GM23338 (cell line): ENCODE measurements around the gene TENT5C. TPM values are rescaled to one million over a fixed set of nuclear protein-coding genes. Genes with fewer than 3 reads are reported as not detected.
A peak's percentile ranks its signal among the peaks of the same experiment; 100 is the strongest.

Experiments used
- ATAC-seq: fragments of 200-7000 bp; cut with Tn5 transposase; 3 replicates; pipeline ENCODE4 v1.9.1; 2020
- DNase-seq: peaks from one replicate; pipeline ENCODE4 v3.0.0-alpha.2; 2015; ENCODE audit warnings: low spot score
- H2AFZ ChIP-seq: fragments of 200-600 bp; sonication (generic); 2 replicates; pipeline ENCODE4 v1.8.0; 2016; ENCODE audit warnings: antibody characterized with exemption, mild to moderate bottlenecking, moderate library complexity
- H3F3A ChIP-seq: fragments of 200-600 bp; sonication (generic); replicated peaks from 2 replicates; pipeline ENCODE4 v1.8.0; 2017; ENCODE audit warnings: antibody characterized with exemption, mixed run types, low read depth
- H3K27ac ChIP-seq: fragments of 200-600 bp; sonication (generic); 2 replicates; pipeline ENCODE4 v1.6.1; 2016; ENCODE audit warnings: low read depth
- H3K27me3 ChIP-seq: fragments of 200-600 bp; sonication (generic); 2 replicates; pipeline ENCODE4 v1.8.0; 2016; ENCODE audit warnings: mild to moderate bottlenecking, mixed run types, moderate library complexity; ENCODE audit not compliant: insufficient read depth
- H3K36me3 ChIP-seq: fragments of 200-600 bp; sonication (generic); 2 replicates; pipeline ENCODE4 v1.8.0; 2016; ENCODE audit warnings: mild to moderate bottlenecking; ENCODE audit not compliant: insufficient read depth
- H3K4me1 ChIP-seq: fragments of 200-600 bp; sonication (generic); 2 replicates; pipeline ENCODE4 v1.8.0; 2016; ENCODE audit warnings: mild to moderate bottlenecking, moderate library complexity; ENCODE audit not compliant: insufficient read depth
- H3K4me2 ChIP-seq: fragments of 200-600 bp; sonication (generic); 2 replicates; pipeline ENCODE4 v1.7.1; 2017; ENCODE audit warnings: mixed run types
- H3K4me3 ChIP-seq: fragments of 200-600 bp; sonication (generic); 2 replicates; pipeline ENCODE4 v1.6.1; 2016; ENCODE audit warnings: mixed run types
- H3K79me2 ChIP-seq: fragments of 200-600 bp; sonication (generic); replicated peaks from 2 replicates; pipeline ENCODE4 v1.8.0; 2017; ENCODE audit warnings: mild to moderate bottlenecking; ENCODE audit not compliant: insufficient read depth
- H3K9me2 ChIP-seq: fragments of 200-600 bp; sonication (generic); 2 replicates; pipeline ENCODE4 v1.8.0; 2017; ENCODE audit not compliant: insufficient read depth
- H4K20me1 ChIP-seq: fragments of 200-600 bp; sonication (generic); replicated peaks from 2 replicates; pipeline ENCODE4 v1.8.0; 2017; ENCODE audit warnings: mild to moderate bottlenecking; ENCODE audit not compliant: insufficient read depth
- H3K27ac Mint-ChIP-seq: 2 replicates; pipeline ENCODE4 v1.8.0; 2020; ENCODE audit warnings: inconsistent platforms, mild to moderate bottlenecking, moderate library complexity, mixed read lengths
- H3K27me3 Mint-ChIP-seq: 3 replicates; pipeline ENCODE4 v1.8.0; 2022; ENCODE audit warnings: low read depth, mild to moderate bottlenecking, moderate library complexity, mixed read lengths, inconsistent platforms; ENCODE audit not compliant: insufficient read depth, poor library complexity
- H3K36me3 Mint-ChIP-seq: 3 replicates; pipeline ENCODE4 v1.8.0; 2021; ENCODE audit warnings: low read depth, mild to moderate bottlenecking, inconsistent platforms, moderate library complexity, mixed read lengths
- H3K4me1 Mint-ChIP-seq: 3 replicates; pipeline ENCODE4 v1.8.0; 2020; ENCODE audit warnings: mild to moderate bottlenecking, inconsistent platforms, mixed read lengths
- H3K4me3 Mint-ChIP-seq: 3 replicates; pipeline ENCODE4 v1.8.0; 2021; ENCODE audit warnings: moderate library complexity, mild to moderate bottlenecking, inconsistent platforms, mixed read lengths
- H3K9me3 Mint-ChIP-seq: 3 replicates; pipeline ENCODE4 v1.8.0; 2020; ENCODE audit warnings: moderate library complexity, mild to moderate bottlenecking, inconsistent platforms, mixed read lengths
- EZH2phosphoT487 ChIP-seq: fragments of 200-600 bp; sonication (generic); IDR thresholded peaks from one replicate; pipeline ENCODE4 v1.8.1; 2018; ENCODE audit warnings: antibody characterized with exemption; ENCODE audit not compliant: unreplicated experiment
- JUNB ChIP-seq: IDR thresholded peaks from one replicate; pipeline ENCODE4 v1.6.1; 2016; ENCODE audit warnings: antibody characterized with exemption; ENCODE audit not compliant: unreplicated experiment
- STAT1 ChIP-seq: IDR thresholded peaks from one replicate; pipeline ENCODE4 v1.6.1; 2016; ENCODE audit warnings: antibody characterized with exemption; ENCODE audit not compliant: unreplicated experiment
- ZNF114 ChIP-seq: fragments of 250-450 bp; sonication (Bioruptor Pico); IDR thresholded peaks from 2 replicates; pipeline ENCODE4 v1.5.0; 2020; ENCODE audit warnings: mild to moderate bottlenecking, moderate library complexity
- polyA plus RNA-seq: library from polyadenylated mRNA; unstranded; fragments of >200 nt; fragmentation: Nextera tagmentation; extraction: Ambion mirVana; gene quantifications from 2 replicates; pipeline ENCODE4 v1.2.1, GENCODE V29; 2016
- total RNA-seq: library from RNA; depleted of rRNA; stranded (reverse); fragments of >200 nt; shearing (Covaris generic); gene quantifications from 2 replicates; pipeline ENCODE4 v1.2.3, GENCODE V29; 2014
- TF ChIP-seq, protein P1 (sequence below), 2 experiments: fragments of 200-600 bp in 1 of 2; sonication (generic) in 1 of 2; conservative IDR thresholded peaks; 2 replicates each; pipeline versions ENCODE4 v1.5.1 to v1.6.1; 2016 to 2017; ENCODE audit warnings: antibody characterized with exemption in 2 of 2, low read depth in 2 of 2, mild to moderate bottlenecking in 2 of 2, moderate library complexity in 1 of 2
- TF ChIP-seq, protein P2 (sequence below): fragments of 250-450 bp; sonication (Bioruptor Pico); IDR thresholded peaks from 2 replicates; pipeline ENCODE4 v1.5.0; 2020; ENCODE audit warnings: mild to moderate bottlenecking, moderate library complexity
- TF ChIP-seq, protein P3 (sequence below): IDR thresholded peaks from 2 replicates; pipeline ENCODE4 v1.6.1; 2016; ENCODE audit warnings: antibody characterized with exemption

Gene TENT5C
- total and polyA plus RNA-seq, 2 experiments from 2014 or later, result 0.23 to 0.80 TPM

DNA sequence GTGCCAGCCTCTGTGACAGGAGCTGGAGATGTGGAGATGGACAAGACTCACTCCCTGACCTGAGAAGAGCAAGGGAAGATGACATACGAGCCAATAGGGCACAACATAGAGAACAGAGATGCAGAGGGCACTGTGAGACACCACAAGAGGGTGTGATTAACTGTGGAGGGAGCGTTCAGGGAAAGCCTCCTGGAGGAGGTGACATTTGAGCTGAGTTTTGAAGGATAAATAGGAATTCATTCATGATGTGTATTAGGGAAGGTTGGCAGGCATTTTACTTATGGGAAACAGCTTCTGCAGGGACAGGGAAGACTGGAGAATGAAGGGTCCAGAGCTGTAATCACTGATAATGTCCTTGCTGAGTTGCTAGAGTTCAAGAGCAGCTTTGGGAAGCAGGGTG, 25.0 kb upstream of the TENT5C start:
- peaks cover 12% of the 10 kb centered on the region for H3K27me3 Mint-ChIP-seq
- H3K27ac Mint-ChIP-seq, result no peak overlapping the region
- no peaks in the 10 kb centered on the region for H3K9me2 ChIP-seq
- H3K36me3 Mint-ChIP-seq, result no peaks in the 10 kb centered on the region; the same call in 2 of the 3 replicates
- H4K20me1 ChIP-seq, result no peaks in the 10 kb centered on the region
- no peaks in the 10 kb centered on the region; the same call in 2 of the 3 replicates for H3K9me3 Mint-ChIP-seq
- H2AFZ ChIP-seq, result no peak overlapping the region
- H3K4me3 ChIP-seq, result no peak overlapping the region
- H3F3A ChIP-seq, result no peaks in the 10 kb centered on the region
- no peaks in the 10 kb centered on the region for H3K79me2 ChIP-seq
- H3K27ac ChIP-seq, result no peak overlapping the region
- H3K4me2 ChIP-seq, result no peak overlapping the region
- TF ChIP-seq ZNF114 (CRISPR knock-in tag), result no peak
- TF ChIP-seq, protein P1, sequence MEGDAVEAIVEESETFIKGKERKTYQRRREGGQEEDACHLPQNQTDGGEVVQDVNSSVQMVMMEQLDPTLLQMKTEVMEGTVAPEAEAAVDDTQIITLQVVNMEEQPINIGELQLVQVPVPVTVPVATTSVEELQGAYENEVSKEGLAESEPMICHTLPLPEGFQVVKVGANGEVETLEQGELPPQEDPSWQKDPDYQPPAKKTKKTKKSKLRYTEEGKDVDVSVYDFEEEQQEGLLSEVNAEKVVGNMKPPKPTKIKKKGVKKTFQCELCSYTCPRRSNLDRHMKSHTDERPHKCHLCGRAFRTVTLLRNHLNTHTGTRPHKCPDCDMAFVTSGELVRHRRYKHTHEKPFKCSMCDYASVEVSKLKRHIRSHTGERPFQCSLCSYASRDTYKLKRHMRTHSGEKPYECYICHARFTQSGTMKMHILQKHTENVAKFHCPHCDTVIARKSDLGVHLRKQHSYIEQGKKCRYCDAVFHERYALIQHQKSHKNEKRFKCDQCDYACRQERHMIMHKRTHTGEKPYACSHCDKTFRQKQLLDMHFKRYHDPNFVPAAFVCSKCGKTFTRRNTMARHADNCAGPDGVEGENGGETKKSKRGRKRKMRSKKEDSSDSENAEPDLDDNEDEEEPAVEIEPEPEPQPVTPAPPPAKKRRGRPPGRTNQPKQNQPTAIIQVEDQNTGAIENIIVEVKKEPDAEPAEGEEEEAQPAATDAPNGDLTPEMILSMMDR (conservative IDR thresholded peaks at IDR 0.05; ENCODE audit: low read depth in 2 of 2), result peak in 1 of 2 experiments; percentile 16; a peak in 2 of 4 replicates
- no peak overlapping the region for H3K4me3 Mint-ChIP-seq
- no peaks in the 10 kb centered on the region for H3K36me3 ChIP-seq
- H3K4me1 ChIP-seq, result no peaks in the 10 kb centered on the region
- H3K4me1 Mint-ChIP-seq, result no peaks in the 10 kb centered on the region
- DNase-seq (no peak), ATAC-seq (no peak)
- H3K27me3 ChIP-seq, result no peaks in the 10 kb centered on the region

DNA sequence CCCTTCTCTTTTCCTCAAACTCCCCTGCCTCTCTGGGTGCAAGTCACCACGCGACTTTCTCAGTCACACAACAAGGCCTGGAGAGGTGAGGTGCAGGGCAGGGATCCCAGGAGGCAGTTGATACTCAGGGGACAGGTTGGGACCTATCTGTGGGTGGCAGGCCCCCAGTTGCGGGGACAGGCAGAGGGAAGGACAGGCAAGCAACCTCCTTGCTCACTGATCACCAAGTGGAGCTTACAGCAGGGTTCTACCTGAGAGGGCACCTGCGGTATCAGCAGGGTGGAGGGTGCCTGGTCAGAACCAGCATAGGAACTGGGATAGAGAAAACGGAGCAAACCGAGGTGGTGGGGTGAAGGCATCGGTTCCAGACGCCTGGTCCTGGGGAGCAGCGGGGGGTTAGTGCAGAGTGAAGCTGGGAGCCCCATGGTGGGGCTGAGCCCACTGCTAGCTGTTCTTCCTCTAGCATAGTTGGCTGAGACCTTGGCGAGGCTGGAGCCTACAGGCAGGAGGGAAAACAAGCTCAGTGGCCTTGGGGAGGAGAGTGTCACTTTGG, 24.4 kb upstream of the TENT5C start:
- Mint-ChIP-seq H3K9me3 (no peaks in the 10 kb centered on the region; the same call in 2 of the 3 replicates), H3K27me3 (peaks cover 12% of the 10 kb centered on the region), H3K4me1 (no peaks in the 10 kb centered on the region), H3K4me3 (no peak overlapping the region), H3K36me3 (no peaks in the 10 kb centered on the region; the same call in 2 of the 3 replicates), H3K27ac (peak overlapping the region; percentile 66; the same call in 1 of the 2 replicates)
- ATAC-seq (no peak), DNase-seq (no peak)
- Histone ChIP-seq H3F3A (no peaks in the 10 kb centered on the region), H3K79me2 (no peaks in the 10 kb centered on the region), H3K27me3 (no peaks in the 10 kb centered on the region), H2AFZ (no peak overlapping the region), H3K4me3 (no peak overlapping the region), H3K27ac (no peak overlapping the region), H4K20me1 (no peaks in the 10 kb centered on the region), H3K36me3 (no peaks in the 10 kb centered on the region), H3K9me2 (no peaks in the 10 kb centered on the region), H3K4me2 (no peak overlapping the region), H3K4me1 (no peaks in the 10 kb centered on the region)
- no peak for TF ChIP-seq EZH2phosphoT487
- TF ChIP-seq JUNB, result no peak
- TF ChIP-seq, protein P2, sequence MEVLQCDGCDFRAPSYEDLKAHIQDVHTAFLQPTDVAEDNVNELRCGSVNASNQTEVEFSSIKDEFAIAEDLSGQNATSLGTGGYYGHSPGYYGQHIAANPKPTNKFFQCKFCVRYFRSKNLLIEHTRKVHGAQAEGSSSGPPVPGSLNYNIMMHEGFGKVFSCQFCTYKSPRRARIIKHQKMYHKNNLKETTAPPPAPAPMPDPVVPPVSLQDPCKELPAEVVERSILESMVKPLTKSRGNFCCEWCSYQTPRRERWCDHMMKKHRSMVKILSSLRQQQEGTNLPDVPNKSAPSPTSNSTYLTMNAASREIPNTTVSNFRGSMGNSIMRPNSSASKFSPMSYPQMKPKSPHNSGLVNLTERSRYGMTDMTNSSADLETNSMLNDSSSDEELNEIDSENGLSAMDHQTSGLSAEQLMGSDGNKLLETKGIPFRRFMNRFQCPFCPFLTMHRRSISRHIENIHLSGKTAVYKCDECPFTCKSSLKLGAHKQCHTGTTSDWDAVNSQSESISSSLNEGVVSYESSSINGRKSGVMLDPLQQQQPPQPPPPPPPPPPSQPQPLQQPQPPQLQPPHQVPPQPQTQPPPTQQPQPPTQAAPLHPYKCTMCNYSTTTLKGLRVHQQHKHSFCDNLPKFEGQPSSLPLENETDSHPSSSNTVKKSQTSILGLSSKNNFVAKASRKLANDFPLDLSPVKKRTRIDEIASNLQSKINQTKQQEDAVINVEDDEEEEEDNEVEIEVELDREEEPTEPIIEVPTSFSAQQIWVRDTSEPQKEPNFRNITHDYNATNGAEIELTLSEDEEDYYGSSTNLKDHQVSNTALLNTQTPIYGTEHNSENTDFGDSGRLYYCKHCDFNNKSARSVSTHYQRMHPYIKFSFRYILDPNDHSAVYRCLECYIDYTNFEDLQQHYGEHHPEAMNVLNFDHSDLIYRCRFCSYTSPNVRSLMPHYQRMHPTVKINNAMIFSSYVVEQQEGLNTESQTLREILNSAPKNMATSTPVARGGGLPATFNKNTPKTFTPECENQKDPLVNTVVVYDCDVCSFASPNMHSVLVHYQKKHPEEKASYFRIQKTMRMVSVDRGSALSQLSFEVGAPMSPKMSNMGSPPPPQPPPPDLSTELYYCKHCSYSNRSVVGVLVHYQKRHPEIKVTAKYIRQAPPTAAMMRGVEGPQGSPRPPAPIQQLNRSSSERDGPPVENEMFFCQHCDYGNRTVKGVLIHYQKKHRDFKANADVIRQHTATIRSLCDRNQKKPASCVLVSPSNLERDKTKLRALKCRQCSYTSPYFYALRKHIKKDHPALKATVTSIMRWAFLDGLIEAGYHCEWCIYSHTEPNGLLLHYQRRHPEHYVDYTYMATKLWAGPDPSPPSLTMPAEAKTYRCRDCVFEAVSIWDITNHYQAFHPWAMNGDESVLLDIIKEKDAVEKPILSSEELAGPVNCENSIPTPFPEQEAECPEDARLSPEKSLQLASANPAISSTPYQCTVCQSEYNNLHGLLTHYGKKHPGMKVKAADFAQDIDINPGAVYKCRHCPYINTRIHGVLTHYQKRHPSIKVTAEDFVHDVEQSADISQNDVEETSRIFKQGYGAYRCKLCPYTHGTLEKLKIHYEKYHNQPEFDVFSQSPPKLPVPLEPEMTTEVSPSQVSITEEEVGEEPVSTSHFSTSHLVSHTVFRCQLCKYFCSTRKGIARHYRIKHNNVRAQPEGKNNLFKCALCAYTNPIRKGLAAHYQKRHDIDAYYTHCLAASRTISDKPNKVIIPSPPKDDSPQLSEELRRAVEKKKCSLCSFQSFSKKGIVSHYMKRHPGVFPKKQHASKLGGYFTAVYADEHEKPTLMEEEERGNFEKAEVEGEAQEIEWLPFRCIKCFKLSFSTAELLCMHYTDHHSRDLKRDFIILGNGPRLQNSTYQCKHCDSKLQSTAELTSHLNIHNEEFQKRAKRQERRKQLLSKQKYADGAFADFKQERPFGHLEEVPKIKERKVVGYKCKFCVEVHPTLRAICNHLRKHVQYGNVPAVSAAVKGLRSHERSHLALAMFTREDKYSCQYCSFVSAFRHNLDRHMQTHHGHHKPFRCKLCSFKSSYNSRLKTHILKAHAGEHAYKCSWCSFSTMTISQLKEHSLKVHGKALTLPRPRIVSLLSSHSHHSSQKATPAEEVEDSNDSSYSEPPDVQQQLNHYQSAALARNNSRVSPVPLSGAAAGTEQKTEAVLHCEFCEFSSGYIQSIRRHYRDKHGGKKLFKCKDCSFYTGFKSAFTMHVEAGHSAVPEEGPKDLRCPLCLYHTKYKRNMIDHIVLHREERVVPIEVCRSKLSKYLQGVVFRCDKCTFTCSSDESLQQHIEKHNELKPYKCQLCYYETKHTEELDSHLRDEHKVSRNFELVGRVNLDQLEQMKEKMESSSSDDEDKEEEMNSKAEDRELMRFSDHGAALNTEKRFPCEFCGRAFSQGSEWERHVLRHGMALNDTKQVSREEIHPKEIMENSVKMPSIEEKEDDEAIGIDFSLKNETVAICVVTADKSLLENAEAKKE (CRISPR knock-in tag), result no peak
- TF ChIP-seq, protein P1 (conservative IDR thresholded peaks at IDR 0.05; ENCODE audit: low read depth in 2 of 2), result no peak
- TF ChIP-seq, protein P3, sequence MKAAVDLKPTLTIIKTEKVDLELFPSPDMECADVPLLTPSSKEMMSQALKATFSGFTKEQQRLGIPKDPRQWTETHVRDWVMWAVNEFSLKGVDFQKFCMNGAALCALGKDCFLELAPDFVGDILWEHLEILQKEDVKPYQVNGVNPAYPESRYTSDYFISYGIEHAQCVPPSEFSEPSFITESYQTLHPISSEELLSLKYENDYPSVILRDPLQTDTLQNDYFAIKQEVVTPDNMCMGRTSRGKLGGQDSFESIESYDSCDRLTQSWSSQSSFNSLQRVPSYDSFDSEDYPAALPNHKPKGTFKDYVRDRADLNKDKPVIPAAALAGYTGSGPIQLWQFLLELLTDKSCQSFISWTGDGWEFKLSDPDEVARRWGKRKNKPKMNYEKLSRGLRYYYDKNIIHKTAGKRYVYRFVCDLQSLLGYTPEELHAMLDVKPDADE, result no peak
- TF ChIP-seq STAT1, result no peak
